Gastrocnemius medialis (tissue), 4 donors: ENCODE results near the gene SLAMF9.

Experiments used
- POLR2A ChIP-seq, 2 donors: fragments of 450-650 bp; IDR thresholded peaks; one replicate each; pipeline ENCODE4 v1.6.1; 2017; ENCODE audit warnings: antibody characterized with exemption in 2 of 2, mild to moderate bottlenecking in 2 of 2, moderate library complexity in 2 of 2
- TF ChIP-seq, protein P1 (sequence below), 5 experiments: fragments of 450-650 bp in 3 of 5; fragments of 200-600 bp in 2 of 5; sonication (generic) in 2 of 5; IDR thresholded peaks in 4 of 5; conservative IDR thresholded peaks in 1 of 5; 1 replicate in 4 of 5; 2 replicates in 1 of 5; pipeline ENCODE4 v1.5.1; 2016 to 2019; ENCODE audit warnings: antibody characterized with exemption in 5 of 5, mild to moderate bottlenecking in 3 of 5, moderate library complexity in 3 of 5

DNA sequence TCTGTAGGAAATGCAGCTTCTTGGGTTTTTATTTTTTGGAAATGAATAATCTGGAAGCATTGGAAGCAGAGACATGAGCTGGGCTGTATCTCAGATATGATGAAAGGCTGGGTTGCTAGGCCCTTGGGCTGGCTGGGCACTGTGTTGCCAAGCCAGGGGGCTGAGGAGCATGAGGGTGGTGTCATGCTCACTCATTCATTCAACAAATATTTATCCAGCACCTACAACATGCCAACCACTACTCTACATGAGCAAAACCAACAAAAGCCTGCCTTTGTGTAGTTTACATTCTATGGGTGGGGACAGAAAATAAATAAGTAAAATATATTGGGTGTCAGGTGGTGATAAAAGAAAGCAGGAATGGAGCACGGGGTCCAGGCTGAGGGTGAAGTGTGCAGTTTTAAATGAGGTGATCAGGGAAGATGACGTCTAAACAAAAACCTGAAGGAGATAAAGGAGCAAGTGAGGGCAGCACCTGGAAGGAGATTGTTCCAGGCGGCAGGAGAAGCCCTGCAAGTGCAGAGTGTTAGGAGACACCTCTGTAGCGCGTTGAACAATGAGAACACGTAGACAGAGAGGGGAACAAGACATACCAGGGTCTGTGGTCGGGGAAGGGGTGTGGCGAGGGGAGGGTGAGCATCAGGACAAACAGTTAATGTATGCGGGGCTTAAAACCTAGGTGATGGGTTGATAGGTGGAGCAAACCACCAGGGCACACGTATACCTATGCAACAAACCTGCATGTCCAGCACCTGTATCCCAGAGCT, 39.6 kb downstream of the SLAMF9 start:
- TF ChIP-seq, protein P1, sequence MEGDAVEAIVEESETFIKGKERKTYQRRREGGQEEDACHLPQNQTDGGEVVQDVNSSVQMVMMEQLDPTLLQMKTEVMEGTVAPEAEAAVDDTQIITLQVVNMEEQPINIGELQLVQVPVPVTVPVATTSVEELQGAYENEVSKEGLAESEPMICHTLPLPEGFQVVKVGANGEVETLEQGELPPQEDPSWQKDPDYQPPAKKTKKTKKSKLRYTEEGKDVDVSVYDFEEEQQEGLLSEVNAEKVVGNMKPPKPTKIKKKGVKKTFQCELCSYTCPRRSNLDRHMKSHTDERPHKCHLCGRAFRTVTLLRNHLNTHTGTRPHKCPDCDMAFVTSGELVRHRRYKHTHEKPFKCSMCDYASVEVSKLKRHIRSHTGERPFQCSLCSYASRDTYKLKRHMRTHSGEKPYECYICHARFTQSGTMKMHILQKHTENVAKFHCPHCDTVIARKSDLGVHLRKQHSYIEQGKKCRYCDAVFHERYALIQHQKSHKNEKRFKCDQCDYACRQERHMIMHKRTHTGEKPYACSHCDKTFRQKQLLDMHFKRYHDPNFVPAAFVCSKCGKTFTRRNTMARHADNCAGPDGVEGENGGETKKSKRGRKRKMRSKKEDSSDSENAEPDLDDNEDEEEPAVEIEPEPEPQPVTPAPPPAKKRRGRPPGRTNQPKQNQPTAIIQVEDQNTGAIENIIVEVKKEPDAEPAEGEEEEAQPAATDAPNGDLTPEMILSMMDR (IDR thresholded peaks at IDR 0.05 in 4 of 5, conservative IDR thresholded peaks at IDR 0.05 in 1 of 5), result no peak
- no peak for TF ChIP-seq POLR2A (IDR thresholded peaks at IDR 0.05)
